ENCODE results near the gene MEI1.
"Not testable (repeated sequence)": the region's sequence is repeated elsewhere in the genome, so short reads cannot be mapped to it uniquely, and the experiment has no call there.

GRCh38 chr22:41663594-41663993 lies 35.7 kb upstream of the MEI1 start:
- TF ChIP-seq, protein P1, sequence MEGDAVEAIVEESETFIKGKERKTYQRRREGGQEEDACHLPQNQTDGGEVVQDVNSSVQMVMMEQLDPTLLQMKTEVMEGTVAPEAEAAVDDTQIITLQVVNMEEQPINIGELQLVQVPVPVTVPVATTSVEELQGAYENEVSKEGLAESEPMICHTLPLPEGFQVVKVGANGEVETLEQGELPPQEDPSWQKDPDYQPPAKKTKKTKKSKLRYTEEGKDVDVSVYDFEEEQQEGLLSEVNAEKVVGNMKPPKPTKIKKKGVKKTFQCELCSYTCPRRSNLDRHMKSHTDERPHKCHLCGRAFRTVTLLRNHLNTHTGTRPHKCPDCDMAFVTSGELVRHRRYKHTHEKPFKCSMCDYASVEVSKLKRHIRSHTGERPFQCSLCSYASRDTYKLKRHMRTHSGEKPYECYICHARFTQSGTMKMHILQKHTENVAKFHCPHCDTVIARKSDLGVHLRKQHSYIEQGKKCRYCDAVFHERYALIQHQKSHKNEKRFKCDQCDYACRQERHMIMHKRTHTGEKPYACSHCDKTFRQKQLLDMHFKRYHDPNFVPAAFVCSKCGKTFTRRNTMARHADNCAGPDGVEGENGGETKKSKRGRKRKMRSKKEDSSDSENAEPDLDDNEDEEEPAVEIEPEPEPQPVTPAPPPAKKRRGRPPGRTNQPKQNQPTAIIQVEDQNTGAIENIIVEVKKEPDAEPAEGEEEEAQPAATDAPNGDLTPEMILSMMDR (IDR thresholded peaks at IDR 0.05; ENCODE audit: low read depth, low read length), result not testable (repeated sequence)
- TF ChIP-seq EZH2phosphoT487 (IDR thresholded peaks at IDR 0.05; ENCODE audit: low read depth), result not testable (repeated sequence)

Data from OCI-LY3 (cell line).